GM18517 (cell line): Measurements from ENCODE around the gene PTPRD.

Experiments
- ATAC-seq: cut with Tn5 transposase; IDR thresholded peaks from one replicate; pipeline ENCODE4 v1.9.1; 2021; ENCODE audit warnings: mild to moderate bottlenecking, moderate library complexity; ENCODE audit not compliant: unreplicated experiment

Gene PTPRD

GRCh38 chr9:8267636-8268035 is 2345.2 kb downstream of the PTPRD start:
- no peak for ATAC-seq

GRCh38 chr9:8266861-8267260 is 2345.9 kb downstream of the PTPRD start:
- ATAC-seq = no peak

DNA sequence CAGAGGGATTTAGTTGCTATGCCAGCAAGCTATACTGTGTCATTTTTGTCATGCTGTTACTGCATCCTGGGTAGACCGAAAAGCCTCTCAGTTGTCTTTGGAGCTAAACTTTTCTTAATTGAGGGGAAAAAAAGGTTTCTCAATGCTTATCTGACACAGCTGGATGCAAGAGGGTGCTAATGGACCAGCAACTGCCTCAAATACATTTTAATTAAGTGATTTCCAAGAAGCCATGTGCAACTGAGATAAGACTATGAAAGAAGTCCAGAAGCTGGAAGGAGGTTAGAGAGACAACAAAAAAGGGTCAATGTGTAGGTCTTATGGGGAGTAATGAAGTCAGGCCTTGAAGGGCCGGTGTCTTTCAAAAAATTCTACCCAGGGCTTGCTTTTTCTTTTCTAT is 2347.5 kb downstream of the PTPRD start:
- ATAC-seq = no peak
